NCI-H2029 (cell line): ENCODE results near the gene IL9R.
"Not testable (repeated sequence)": the region's sequence is repeated elsewhere in the genome, so short reads cannot be mapped to it uniquely, and the experiment has no call there.

ENCODE experiments used
- DNase-seq: peaks from one replicate; lab custom pipeline; 2025; lab: John Stamatoyannopoulos, UW

IL9R gene

DNA sequence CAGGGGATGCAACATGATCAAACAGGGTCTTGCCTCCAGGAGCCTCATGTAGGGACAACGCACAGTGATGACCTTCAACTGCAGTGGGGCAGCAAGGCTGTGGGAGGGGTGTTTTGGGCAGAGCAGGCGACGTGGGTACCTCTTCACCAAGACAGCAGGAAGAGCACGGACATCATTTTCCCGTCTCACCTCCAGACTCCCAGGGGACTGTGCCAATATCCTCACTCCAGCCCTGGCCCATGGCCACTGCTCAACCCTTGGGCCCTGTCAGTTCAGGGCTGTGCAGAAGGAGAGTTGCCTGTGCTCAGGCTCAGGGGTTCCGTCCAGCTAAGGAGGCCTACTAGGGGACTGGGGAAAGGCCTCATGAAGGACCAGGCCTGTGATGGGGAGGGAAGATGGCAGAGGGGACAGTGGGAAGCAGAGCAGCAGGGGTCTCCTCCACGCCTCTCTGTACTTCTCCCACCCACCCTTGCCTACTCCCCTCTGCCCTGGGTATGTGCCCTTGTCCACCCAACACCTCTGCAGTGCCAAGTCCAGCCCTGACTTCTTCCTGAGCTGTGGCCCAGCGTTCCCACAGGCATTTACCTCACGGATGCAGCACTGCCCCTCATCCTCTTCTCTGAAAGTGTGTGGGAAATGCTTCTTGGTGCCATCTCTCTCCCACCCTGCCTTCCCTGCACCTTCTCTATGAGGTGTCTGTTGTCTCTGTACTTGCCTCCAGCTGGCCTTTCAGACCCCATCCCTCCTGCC lies 1.4 kb downstream of the IL9R start:
- no peak for DNase-seq

DNA sequence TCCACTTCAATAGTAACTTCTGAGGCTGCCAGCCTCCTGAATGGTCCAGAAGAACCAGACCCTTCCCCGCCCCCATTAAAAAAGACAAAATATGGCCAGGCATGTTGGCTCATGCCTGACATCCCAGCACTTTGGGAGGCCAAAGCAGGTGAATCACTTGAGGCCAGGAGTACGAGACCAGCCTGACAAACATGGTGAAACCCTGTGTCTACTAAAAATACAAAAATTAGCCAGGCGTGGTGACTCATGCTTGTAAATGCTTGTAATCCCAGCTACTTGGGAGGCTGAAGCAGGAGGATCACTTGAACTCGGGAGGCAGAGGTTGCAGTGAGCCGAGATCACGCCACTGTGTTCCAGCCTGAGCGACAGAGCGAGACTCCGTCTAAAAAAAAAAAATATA lies 2.3 kb downstream of the IL9R start:
- DNase-seq, result not testable (repeated sequence)

DNA sequence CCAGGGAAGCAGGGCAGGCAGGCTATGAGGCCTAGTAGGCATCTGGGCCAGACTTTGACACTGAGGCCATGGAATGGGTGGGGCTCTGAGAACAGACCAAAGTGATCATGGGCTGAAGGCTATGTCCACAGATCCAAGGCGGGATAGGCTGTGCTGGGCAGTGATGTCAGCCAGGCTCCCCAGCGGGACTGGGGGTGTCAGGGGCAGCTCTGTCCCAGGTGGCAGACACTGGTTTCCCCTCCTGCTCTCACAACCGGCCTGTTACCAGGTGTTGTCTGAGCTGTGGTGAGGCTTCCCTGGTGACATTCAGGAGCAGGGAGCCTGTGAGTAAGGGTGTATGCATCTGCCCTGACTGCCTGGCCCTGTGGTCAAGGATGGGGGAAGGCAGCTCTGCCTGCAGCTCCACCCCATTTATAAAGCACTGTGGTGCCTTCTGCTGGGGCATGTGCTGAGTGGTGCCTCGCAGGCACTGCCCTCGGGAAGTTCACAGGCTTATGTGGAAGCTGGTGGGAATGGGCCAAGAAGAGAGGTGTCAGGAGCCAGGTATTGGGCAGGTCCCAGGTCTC lies 2.9 kb downstream of the IL9R start:
- no peak for DNase-seq

DNA sequence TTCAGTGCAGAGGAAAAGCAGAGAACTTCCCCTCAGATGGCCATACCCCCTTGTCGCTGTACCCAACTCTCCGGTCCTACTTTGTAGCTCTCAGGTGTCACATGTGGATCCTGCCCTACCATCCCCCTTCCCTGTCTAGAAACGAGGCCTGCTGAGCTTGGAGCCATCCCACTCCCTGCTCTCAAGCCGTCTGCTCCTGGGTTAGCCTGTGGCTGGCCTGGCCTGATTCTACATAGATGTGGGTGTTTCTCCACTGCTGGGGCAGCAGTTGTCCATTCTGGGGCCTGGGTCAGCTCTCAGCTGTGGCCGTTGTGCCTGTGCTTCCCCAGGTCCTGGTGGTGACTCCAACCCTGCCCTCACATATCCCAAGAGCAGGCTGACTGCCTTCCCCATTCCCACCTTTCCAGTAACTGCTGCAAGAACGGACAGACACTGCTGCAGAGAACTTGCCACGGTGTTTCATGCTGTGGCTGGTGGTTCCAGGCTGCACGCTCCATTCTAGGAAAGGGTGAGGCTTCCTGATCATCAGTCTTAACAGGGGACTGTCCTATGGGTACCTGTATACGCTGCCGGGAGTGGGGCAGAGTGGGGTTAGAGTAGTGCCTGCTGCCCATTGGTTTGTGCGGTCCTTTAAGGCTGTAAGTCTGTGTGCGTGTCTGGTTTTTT lies 3.6 kb downstream of the IL9R start:
- no peak for DNase-seq

DNA sequence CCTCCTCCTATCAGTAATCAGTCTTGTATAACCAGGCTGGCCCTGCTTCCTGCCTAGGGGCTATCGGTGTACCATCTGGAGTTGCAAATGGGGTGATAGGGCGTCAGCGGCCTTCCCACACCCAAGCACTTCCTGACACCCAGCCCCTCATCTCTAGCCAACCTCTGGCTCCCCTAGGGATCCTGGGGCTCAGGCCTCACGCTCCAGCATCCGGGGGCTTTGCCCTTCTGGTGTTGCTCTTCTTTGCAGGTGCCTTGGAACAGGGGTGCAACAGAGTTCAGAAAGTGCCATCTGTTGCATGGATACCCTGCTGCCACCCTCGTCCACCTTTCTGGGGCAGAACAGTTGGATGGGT lies 4.1 kb downstream of the IL9R start:
- no peak for DNase-seq

DNA sequence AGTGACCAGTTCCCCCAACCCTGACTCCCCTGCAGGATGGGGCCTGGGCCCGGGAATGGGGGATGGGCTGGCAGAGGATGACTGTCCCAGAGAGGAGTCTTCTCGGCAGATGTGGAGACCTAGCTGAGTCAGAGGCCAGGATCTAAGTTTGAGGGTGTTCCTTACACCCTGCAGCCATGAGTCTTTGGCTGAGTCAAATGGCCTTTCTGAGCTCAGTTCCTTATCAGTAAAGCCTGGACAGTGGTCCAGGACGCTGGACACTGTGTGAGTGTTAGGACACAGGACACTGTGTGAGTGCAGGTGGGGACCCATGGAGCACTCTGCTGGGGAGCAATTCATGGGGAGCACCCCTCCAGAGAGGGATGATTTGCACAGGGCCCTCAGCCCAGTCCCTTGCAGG lies 5.0 kb downstream of the IL9R start:
- no peak for DNase-seq

DNA sequence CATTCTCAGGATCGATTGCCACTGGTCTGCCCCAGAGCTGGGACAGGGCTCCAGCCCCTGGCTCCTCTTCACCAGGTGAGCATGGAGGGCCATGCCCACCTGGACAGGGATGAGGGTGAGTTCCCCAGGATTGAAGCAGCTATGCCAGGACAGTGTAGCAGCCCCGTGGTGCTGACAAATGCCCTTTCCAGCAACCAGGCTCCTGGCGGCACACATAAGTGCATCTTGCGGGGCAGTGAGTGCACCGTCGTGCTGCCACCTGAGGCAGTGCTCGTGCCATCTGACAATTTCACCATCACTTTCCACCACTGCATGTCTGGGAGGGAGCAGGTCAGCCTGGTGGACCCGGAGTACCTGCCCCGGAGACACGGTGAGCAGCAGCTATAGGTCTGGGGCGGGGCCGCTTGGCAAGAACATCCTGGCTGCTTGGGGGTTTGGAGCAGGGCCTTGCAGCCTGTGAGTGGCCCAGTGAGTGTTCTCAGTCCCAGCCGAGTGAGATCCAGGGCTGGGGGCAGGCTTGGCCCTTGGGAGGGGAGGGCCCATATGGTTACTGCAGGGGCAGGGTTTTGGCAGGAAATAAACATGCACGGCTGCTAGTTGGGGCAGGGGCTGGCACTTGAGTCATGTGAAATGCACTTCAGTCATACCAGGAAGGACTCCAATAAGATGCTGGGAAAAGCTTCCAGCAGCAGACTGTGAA lies 6.1 kb downstream of the IL9R start:
- DNase-seq, result no peak

DNA sequence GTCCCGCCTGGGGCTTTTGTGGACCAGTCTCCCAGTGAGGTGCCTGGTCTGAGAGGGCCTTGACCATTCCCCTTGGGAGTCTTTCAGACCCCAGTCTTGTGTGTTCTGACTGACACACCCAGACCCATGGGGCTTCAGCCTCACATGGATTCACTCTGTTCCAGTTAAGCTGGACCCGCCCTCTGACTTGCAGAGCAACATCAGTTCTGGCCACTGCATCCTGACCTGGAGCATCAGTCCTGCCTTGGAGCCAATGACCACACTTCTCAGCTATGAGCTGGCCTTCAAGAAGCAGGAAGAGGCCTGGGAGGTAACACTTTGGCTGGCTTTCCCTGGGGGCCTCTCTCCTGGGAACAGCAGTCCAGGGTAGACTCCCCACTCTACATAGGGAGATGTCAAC lies 6.8 kb downstream of the IL9R start:
- DNase-seq, result no peak

DNA sequence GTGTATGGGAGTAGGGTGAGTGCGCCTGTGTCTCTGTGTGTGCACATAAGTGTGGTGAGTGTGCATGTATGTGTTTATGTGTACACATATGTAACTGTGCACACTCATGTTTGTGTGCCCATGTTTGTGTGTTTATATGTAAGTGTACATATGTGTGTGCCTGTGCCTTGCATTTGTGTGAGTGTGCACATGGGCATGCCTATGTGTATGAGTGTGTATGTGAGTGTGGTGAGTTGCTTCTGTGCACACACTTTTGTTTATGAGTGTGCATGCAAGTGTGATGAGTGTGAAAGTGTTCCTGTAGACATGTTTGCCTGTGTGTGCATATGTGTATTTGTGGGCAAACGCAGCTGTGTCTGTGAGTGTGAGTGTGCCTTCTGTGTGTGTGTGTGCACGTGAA lies 7.2 kb downstream of the IL9R start:
- DNase-seq, result no peak

DNA sequence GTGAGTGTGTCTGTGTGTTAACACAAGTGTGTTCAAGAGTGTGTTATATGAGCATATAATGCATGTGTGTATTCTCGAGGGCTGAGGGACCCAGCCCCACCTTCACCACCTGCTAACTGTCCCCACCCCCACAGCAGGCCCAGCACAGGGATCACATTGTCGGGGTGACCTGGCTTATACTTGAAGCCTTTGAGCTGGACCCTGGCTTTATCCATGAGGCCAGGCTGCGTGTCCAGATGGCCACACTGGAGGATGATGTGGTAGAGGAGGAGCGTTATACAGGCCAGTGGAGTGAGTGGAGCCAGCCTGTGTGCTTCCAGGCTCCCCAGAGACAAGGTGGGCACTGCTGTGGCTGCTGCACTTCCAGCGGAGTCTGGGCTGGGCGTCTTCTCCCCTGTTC lies 7.6 kb downstream of the IL9R start:
- no peak for DNase-seq

DNA sequence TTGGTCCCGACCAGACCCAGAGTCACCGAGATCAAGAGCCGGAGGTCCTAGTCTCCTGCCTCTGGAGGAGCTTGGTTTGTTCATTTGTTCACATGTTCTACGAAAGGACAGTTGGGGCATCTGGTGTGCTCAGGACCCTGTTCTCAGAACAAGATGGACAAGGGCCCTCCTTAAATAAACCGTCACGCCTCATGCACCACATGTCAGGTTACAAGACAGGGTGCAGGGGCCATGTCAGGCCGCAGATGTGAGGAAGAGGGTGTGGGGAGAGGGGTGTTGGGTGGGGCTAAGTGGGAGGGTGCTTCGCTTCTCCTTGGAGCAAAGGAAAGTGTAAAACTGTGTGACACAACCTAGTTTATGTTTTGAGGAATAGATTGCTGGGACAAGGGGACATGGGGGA lies 9.0 kb downstream of the IL9R start:
- not testable (repeated sequence) for DNase-seq

DNA sequence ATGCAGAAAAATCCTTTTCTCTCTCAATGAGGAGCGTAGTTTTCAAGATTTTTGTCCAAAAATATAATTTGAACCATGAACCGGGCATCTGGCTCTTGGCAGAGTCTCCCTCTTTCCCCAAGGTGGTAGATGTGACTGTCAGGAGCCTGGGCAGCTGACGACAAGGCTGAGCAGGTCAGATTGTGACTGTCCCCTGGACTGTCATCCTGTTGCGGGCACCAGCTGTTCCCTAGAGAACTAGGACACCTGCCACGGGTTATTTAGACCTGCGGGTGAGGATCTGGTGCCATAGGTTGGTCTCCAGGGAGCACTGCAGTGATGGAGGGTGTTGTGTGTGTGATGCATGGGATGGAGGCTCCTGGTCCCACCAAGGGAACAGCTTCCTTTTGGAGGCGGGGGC lies 10.9 kb downstream of the IL9R start:
- DNase-seq, result not testable (repeated sequence)

DNA sequence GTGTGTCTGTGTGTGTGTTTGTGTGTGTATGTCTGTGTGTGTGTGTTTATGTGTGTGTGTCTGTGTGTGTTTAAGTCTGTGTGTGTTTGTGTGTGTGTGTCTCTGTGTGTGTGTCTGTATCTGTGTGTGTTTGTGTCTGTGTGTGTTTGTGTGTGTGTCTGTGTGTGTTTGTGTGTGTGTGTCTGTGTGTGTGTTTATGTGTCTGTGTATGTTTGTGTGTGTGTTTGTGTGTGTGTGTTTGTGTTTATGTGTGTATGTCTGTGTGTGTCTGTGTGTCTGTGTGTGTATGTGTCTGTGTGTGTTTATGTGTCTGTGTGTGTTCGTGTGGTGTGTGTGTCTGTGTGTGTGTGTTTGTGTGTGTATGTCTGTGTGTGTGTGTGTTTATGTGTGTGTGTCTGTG lies 11.4 kb downstream of the IL9R start:
- no peak for DNase-seq

DNA sequence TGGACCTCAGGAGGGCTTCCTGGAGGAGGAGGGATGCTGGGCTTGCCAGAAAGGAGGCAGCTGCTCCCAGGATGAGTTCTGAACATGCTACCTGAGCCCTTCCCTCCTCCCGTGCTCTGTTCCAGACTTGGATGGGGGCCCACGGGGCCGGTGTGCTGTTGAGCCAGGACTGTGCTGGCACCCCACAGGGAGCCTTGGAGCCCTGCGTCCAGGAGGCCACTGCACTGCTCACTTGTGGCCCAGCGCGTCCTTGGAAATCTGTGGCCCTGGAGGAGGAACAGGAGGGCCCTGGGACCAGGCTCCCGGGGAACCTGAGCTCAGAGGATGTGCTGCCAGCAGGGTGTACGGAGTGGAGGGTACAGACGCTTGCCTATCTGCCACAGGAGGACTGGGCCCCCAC lies 12.2 kb downstream of the IL9R start:
- DNase-seq, result not testable (repeated sequence)

DNA sequence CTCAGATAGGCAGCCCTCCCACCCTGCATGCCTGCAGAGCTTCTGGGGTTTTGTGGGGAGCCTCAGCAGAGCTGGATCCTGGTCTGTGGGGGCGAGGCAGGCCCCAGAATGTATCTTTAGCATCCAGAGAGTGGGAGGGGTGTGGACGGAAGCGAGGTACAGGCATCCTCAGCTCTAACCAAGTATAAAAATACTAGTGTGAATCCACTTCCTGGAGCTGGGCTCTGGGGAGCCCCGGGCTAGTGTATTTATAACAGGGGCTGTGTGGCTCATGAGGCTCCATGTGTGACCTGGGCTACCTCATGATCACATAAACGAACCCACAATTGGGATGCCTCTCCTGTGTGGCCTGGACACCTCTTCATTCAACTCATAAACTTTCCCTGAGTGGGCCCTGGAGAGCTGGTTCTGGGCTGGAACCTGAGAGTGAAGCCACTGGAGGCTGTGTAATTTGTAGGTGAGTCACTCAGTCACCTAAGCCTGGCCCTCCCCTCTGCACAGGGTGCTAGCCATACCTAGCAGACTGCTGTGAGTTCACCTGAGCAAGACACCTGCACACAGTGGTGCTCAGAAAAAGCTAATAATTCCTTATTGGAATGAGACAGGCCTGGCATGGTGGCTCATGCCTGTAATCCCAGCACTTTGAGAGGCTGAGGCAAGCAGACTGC lies 15.9 kb downstream of the IL9R start:
- not testable (repeated sequence) for DNase-seq

DNA sequence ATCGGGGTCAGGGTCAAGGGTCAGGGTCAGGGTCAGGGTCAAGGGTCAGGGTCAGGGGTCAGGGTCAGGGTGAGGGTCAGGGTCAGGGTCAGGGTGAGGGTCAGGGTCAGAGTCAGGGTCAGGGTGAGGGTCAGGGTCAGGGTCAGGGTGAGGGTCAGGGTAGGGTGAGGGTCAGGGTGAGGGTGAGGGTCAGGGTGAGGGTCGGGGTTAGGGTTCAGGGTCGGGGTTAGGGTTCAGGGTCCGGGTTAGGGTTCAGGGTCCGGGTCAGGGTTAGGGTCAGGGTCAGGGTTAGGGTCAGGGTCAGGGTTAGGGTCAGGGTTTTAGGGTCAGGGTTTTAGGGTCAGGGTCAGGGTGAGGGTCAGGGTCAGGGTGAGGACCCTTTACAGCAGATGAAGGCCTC lies 22.4 kb downstream of the IL9R start:
- DNase-seq, result not testable (repeated sequence)

DNA sequence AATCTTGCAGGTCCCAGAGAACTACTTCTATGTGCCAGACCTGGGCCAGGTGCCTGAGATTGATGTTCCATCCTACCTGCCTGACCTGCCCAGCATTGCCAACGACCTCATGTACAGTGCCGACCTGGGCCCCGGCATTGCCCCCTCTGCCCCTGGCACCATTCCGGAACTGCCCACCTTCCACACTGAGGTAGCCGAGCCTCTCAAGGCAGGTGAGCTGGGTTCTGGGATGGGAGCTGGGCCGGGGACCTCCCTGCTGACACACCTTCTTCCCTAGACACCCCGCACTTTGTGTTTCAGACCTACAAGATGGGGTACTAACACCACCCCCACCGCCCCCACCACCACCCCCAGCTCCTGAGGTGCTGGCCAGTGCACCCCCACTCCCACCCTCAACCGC lies 25.5 kb downstream of the IL9R start:
- DNase-seq, result not testable (repeated sequence)

DNA sequence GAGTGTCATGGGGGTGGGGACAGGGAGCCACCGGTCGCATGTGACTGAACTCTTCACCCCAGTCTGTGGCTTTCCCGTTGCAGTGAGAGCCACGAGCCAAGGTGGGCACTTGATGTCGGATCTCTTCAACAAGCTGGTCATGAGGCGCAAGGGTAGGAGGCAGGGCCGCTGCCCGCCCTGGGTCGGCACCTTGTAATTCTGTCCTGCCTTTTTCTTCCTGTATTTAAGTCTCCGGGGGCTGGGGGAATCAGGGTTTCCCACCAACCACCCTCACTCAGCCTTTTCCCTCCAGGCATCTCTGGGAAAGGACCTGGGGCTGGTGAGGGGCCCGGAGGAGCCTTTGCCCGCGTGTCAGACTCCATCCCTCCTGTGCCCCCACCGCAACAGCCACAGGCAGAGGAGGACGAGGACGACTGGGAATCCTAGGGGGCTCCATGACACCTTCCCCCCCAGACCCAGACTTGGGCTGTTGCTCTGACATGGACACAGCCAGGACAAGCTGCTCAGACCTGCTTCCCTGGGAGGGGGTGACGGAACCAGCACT lies 27.5 kb downstream of the IL9R start:
- not testable (repeated sequence) for DNase-seq

DNA sequence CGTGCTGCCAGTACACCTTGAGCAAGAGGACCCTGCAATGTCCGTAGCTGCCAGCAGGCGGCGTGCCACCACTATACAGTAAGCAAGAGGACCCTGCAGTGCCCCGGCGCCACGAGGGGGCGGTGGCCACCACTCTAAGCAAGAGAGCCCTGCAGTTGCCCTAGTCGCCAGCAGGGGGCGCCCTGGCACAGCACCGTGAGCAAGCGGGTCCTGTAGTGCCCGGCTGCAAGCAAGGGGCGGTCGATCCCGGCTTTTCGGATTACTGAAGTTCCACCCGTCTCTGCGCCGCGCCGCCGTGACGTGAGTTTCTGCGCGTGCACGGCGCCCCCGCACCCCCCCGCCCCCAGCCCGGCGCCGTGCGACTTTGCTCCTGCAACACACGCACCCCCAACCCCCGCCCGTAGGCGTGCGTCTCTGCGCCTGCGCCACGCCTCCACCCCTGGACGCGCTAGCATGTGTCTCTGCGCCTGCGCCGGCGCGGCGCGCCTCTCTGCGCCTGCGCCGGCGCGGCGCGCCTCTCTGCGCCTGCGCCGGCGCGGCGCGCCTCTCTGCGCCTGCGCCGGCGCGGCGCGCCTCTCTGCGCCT lies 31.2 kb downstream of the IL9R start:
- not testable (repeated sequence) for DNase-seq

DNA sequence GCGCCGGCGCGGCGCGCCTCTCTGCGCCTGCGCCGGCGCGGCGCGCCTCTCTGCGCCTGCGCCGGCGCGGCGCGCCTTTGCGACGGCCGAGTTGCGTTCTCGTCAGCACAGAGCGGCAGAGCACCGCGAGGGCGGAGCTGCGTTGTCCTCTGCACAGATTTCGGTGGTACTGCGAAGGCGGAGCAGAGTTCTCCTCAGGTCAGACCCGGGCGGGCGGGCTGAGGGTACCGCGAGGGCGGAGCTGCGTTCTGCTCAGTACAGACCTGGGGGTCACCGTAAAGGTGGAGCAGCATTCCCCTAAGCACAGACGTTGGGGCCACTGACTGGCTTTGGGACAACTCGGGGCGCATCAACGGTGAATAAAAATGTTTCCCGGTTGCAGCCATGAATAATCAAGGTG lies 31.8 kb downstream of the IL9R start:
- not testable (repeated sequence) for DNase-seq

DNA sequence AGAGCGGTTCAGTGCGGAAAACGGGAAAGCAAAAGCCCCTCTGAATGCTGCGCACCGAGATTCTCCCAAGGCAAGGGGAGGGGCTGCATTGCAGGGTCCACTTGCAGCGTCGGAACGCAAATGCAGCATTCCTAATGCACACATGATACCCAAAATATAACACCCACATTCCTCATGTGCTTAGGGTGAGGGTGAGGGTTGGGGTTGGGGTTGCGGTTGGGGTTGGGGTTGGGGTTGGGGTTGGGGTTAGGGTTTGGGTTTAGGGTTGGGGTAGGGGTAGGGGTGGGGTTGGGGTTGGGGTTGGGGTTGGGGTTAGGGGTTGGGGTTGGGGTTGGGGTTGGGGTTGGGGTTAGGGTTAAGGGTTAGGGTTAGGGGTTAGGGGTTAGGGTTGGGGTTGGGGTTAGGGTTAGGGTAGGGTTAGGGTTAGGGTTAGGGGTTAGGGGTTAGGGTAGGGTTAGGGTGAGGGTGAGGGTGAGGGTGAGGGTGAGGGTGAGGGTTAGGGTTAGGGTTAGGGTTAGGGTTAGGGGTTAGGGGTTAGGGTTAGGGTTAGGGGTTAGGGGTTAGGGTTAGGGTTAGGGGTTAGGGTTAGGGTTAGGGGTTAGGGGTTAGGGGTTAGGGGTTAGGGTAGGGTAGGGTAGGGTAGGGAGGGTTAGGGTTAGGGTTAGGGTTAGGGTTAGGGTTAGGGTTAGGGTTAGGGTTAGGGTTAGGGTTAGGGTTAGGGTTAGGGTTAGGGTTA lies 32.4 kb downstream of the IL9R start:
- DNase-seq, result not testable (repeated sequence)
